ENCODE measurements around the gene LRRC9. TPM values are rescaled to one million over a fixed set of nuclear protein-coding genes. Genes with fewer than 3 reads are reported as not detected.
A peak's percentile ranks its signal among the peaks of the same experiment; 100 is the strongest.

LRRC9 gene
- total RNA-seq, 6 donors from 2014 or later: 0.30 TPM; not detected in 5

DNA sequence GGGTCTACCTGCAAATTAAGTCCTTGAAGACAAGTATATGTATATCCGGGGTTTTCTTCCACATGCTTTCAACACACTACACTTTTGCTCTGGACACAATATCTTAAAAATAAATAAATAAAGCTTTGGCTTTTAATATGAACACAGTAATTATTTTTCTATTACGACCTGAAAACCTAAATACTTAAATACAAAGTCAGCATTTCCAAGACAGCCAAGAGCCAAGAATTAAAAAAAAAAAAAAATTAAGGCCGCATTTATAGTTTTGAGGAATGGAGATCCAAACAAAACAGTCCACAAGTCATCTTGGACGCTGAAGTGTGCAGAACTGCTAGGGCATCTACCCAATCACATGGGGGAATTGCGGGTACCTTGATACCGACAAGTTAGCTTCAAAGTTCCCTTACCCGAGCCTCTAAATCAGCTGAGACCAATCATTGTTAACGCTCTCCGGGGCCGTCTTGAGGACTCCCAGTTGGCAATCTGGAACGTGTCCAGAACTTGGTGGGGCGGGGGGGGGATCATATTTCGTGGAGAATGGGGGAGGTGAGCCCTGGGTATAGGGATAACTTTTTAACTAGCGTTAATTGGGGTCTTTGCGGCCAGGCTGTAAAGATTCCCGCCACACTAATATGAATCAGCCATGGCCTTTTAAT is 171.0 kb downstream of the LRRC9 start:
- ATAC-seq (ENCODE audit: low FRiP score in 2 of 2) (peak in 1 of 2 donors; percentile 41), DNase-seq (peak in 1 of 2 donors; percentile 53)
- Histone ChIP-seq H3K36me3 (no peaks in the 10 kb centered on the region), H3K27me3 (no peaks in the 10 kb centered on the region), H3K9me3 (no peaks in the 10 kb centered on the region), H3K4me3 (peak overlapping the region; percentile 2 to 70 (median 58)), H3K4me1 (peaks cover 17 to 28% (median 23%) of the 10 kb centered on the region in 4 donors), H3K27ac (peak overlapping the region; percentile 96 to 98 (median 96))
- 9 to 10% methylated on average over 15 to 16 of the region's 16 CpGs for WGBS, 2 donors
- TF ChIP-seq POLR2A (IDR thresholded peaks at IDR 0.05) (no peak), EP300 (IDR thresholded peaks at IDR 0.05) (no peak), POLR2AphosphoS5 (IDR thresholded peaks at IDR 0.05) (no peak)
- TF ChIP-seq, protein P1, sequence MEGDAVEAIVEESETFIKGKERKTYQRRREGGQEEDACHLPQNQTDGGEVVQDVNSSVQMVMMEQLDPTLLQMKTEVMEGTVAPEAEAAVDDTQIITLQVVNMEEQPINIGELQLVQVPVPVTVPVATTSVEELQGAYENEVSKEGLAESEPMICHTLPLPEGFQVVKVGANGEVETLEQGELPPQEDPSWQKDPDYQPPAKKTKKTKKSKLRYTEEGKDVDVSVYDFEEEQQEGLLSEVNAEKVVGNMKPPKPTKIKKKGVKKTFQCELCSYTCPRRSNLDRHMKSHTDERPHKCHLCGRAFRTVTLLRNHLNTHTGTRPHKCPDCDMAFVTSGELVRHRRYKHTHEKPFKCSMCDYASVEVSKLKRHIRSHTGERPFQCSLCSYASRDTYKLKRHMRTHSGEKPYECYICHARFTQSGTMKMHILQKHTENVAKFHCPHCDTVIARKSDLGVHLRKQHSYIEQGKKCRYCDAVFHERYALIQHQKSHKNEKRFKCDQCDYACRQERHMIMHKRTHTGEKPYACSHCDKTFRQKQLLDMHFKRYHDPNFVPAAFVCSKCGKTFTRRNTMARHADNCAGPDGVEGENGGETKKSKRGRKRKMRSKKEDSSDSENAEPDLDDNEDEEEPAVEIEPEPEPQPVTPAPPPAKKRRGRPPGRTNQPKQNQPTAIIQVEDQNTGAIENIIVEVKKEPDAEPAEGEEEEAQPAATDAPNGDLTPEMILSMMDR (IDR thresholded peaks at IDR 0.05): no peak

DNA sequence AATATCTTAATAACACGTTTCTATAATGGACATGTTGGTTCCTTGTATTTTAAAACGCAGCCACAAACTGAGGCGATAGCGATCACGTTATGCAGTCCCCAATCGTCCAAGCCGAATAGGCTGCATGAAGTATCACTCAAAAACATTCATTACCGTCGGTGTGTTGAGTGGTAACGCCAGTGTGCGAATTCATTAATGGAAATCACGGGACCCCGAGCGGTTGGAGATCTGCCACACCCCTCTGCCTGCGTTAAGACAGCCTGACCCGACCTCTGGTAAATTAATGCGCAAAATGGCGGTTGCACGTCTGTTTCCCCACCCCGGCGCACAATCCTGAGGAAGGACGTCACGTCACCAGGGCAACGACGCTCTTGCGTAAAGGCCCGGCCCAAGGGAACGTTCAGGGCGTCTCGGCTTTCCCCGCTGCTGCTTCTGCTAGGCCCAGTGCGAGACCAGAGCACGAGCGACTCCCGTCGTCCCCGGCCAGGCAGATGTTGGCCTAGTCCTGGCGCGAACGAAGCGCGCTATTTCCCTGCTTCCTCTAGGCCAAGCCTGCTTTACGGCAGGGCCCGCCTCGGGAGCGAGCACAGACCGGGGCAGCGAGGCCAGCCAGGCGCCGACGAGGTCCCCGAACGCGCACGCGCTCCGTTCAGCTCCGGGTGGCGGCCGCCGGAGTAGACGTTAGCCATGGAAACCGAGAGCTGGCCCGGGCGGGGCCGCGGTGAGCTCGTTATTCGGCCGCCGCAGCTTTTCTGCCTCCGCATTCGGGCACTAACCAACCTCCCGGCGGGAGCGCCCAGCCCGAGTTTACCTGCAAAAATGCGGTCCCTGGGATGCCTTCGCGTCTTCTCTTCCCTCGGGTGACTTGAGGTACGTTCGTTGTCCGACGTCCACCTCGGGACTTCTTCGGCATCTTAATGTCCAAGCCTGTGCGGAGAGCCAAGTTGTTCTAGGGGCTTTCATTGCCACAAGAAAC is 171.9 kb downstream of the LRRC9 start, which contains the start of gene PCNX4:
Gene PCNX4, plus strand, starts transcription at position 374 of the 976 bp plus-strand sequence. CDS start 15,716 bp downstream, outside the sequence.
- H3K36me3 ChIP-seq: no peaks in the 10 kb centered on the region
- H3K4me3 ChIP-seq: peak within 1 kb of the TSS; percentile 40 to 70 (median 58)
- peak within 1 kb of the TSS; percentile 96 to 98 (median 96) for H3K27ac ChIP-seq
- no peaks in the 10 kb centered on the region for H3K27me3 ChIP-seq
- TF ChIP-seq POLR2A (IDR thresholded peaks at IDR 0.05) (peak in 3 of 4 donors; percentile 82 to 98 (median 96)), EP300 (IDR thresholded peaks at IDR 0.05) (peak in 1 of 4 donors; percentile 84), POLR2AphosphoS5 (IDR thresholded peaks at IDR 0.05) (peak; percentile 95 to 97)
- TF ChIP-seq, protein P1 (IDR thresholded peaks at IDR 0.05): peak in 1 of 6 experiments; percentile 6
- H3K4me1 ChIP-seq: peaks cover 17 to 28% (median 23%) of the 10 kb centered on the region in 4 donors
- ATAC-seq (ENCODE audit: low FRiP score in 2 of 2): peak; percentile 98 to 99
- DNase-seq: peak; percentile 97
- WGBS, 2 donors: 0 to 1% methylated on average over 23 to 52 of the region's 88 CpGs
- no peaks in the 10 kb centered on the region for H3K9me3 ChIP-seq

DNA sequence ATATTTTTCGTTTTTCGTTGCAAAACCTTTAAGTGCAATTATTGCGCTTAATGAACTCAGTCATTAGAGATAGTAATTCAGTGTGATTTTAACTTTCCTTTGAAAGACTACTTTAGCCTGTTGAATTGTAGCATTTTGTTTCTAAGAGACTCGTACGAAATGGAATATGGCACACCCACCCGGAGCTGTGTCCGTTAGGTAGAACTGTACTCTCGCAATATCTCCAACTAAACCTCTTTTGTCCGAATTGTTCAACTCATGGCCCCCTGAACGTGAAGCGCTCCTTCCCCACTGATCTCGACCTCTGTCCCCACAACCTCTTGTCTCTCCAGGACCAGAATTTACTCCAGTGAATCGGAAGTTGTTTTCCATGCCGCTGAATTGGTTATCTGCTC is 172.6 kb downstream of the LRRC9 start:
- Histone ChIP-seq H3K4me1 (peaks cover 17 to 28% (median 23%) of the 10 kb centered on the region in 4 donors), H3K27me3 (no peaks in the 10 kb centered on the region), H3K36me3 (peaks cover 0 to 4% (median 0%) of the 10 kb centered on the region in 4 donors), H3K9me3 (no peaks in the 10 kb centered on the region), H3K4me3 (peak overlapping the region; percentile 40 to 70 (median 58)), H3K27ac (peak overlapping the region; percentile 96 to 98 (median 96))
- WGBS, 2 donors: 0 to 1% methylated on average over 14 of the region's 14 CpGs
- DNase-seq (peak in 1 of 2 donors; percentile 24), ATAC-seq (ENCODE audit: low FRiP score in 2 of 2) (peak in 1 of 2 donors; percentile 30)
- TF ChIP-seq POLR2AphosphoS5 (IDR thresholded peaks at IDR 0.05) (no peak), POLR2A (IDR thresholded peaks at IDR 0.05) (no peak), EP300 (IDR thresholded peaks at IDR 0.05) (no peak)
- TF ChIP-seq, protein P1 (IDR thresholded peaks at IDR 0.05): no peak

DNA sequence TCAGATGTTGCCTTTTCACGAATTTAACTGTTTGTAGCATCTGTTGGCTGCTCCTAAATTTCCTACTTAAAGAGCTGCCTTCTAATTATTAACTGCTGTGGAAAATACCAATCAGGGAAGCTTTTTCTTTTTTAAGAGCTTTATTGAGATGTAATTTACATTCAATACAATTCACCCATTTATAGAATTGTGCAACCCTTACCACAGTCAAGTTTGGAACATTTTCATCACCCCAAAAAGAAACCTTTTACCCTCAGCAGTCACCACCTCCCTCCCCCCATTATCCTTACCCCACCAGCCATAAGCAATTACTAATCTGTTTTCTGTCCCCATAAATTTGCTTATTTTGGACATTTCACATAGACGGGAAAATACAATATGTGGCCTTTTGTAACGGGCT is 173.1 kb downstream of the LRRC9 start:
- Histone ChIP-seq H3K36me3 (peaks cover 0 to 9% (median 1%) of the 10 kb centered on the region in 4 donors), H3K27me3 (no peaks in the 10 kb centered on the region), H3K9me3 (no peaks in the 10 kb centered on the region), H3K4me1 (peaks cover 17 to 28% (median 23%) of the 10 kb centered on the region in 4 donors), H3K4me3 (peak overlapping the region; percentile 40 to 70 (median 58)), H3K27ac (peak overlapping the region; percentile 96 to 98 (median 96))
- TF ChIP-seq POLR2AphosphoS5 (IDR thresholded peaks at IDR 0.05): no peak
- TF ChIP-seq EP300 (IDR thresholded peaks at IDR 0.05): no peak
- TF ChIP-seq POLR2A (IDR thresholded peaks at IDR 0.05): no peak
- TF ChIP-seq, protein P1 (IDR thresholded peaks at IDR 0.05): no peak
- WGBS, 2 donors: 9 to 16% methylated on average over 3 of the region's 3 CpGs
- DNase-seq (no peak), ATAC-seq (ENCODE audit: low FRiP score in 2 of 2) (no peak)

Measured in upper lobe of left lung (tissue), 6 donors.